Measurements from ENCODE around the gene DMAP1.

DMAP1 gene

DNA sequence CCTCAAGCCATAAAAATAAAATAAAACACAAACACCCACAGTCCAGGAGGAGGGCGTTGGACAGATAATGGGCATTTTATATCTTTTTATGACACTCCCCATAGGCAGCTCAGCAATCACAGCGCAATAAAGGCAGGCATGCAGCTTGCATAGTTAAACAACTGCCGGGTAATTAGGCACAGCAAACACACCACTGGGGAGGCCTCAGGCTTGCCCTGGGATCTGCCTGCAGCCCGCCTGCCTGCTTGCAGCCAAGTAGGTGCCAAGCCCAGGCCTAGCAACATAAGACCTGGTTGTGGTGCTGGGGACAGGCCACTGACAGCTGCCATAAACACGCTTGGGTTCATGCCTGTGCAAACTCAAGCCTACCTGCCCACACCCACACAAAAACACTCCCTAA, 54.2 kb downstream of the DMAP1 start:
- no peak for TF ChIP-seq GATA2 (IDR thresholded peaks at IDR 0.05; ENCODE audit: low read depth, low read length)
- no peak for TF ChIP-seq GATA3 (IDR thresholded peaks at IDR 0.05; ENCODE audit: low read depth, low read length)

DNA sequence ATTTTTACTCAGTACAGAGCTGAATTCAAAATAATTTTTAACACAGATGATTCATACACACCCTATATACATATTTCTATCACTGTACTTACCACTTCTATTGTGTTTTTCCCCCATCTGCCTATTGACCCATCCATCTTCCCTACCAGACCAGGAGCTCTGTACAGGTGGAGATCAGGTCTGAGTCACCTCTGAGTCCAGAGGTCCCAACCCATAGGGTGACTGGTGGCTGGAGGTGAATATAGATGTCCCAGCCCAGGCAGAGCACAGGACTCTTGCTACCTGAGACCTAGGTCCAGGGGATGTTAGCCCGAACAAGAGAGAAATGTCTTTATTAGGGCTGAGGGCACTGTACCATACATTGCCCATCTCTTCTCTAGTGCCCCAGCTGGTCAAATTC, 54.8 kb downstream of the DMAP1 start:
- TF ChIP-seq GATA3 (IDR thresholded peaks at IDR 0.05; ENCODE audit: low read depth, low read length) (no peak), GATA2 (IDR thresholded peaks at IDR 0.05; ENCODE audit: low read depth, low read length) (no peak)

All from SH-SY5Y (cell line).